ENCODE measurements around the gene MGAT2.

MGAT2 gene

DNA sequence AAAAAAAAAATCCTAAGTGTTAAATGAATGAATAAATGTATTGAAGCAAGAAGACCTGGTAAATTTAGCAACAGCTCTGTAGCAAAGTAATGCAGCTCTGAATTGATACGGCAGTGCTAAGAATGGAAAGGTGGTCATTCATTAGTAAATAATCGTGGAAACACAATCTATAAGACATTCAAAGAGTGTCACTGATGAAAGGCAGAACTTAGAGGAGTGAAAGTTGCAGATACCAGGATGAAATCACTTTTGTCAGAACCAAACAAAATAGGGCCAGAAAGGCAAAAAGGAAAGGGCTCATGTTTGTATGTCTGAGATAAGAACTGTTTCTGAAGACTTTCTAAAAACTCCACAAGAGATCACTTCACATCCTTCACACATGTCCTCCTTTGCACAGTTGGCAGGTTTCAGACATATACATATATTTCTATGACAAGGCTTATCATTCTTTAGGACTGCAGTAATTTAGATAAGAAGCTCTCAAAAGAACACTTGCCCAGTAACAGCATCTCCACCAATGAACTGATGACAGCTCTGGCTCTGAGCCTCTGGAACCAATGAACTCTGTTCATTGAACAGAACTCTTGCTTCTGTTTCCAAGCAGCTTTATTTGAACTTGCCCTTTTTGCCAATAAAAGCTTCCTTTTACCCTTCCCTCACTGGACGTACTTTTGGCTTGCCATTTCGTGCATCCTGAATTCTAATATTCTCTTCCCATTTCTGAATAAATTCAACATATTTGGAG, 26.1 kb upstream of the MGAT2 start:
- Histone ChIP-seq H3K4me3 (replicated peaks; ENCODE audit: insufficient read depth, low read length) (no peak overlapping the region), H3K27ac (replicated peaks) (no peak overlapping the region), H3K27me3 (ENCODE audit: insufficient read depth, poor library complexity, severe bottlenecking) (no peaks in the 10 kb centered on the region)
- TF ChIP-seq POLR2AphosphoS5 (IDR thresholded peaks at IDR 0.05; ENCODE audit: low read depth) (no peak), GABPA (IDR thresholded peaks at IDR 0.05; ENCODE audit: low read depth) (no peak), SPI1 (IDR thresholded peaks at IDR 0.05; ENCODE audit: borderline replicate concordance, low read depth) (no peak)
- TF ChIP-seq, protein P1, sequence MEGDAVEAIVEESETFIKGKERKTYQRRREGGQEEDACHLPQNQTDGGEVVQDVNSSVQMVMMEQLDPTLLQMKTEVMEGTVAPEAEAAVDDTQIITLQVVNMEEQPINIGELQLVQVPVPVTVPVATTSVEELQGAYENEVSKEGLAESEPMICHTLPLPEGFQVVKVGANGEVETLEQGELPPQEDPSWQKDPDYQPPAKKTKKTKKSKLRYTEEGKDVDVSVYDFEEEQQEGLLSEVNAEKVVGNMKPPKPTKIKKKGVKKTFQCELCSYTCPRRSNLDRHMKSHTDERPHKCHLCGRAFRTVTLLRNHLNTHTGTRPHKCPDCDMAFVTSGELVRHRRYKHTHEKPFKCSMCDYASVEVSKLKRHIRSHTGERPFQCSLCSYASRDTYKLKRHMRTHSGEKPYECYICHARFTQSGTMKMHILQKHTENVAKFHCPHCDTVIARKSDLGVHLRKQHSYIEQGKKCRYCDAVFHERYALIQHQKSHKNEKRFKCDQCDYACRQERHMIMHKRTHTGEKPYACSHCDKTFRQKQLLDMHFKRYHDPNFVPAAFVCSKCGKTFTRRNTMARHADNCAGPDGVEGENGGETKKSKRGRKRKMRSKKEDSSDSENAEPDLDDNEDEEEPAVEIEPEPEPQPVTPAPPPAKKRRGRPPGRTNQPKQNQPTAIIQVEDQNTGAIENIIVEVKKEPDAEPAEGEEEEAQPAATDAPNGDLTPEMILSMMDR (IDR thresholded peaks at IDR 0.05; ENCODE audit: insufficient read depth, low read length): no peak
- TF ChIP-seq, protein P2, sequence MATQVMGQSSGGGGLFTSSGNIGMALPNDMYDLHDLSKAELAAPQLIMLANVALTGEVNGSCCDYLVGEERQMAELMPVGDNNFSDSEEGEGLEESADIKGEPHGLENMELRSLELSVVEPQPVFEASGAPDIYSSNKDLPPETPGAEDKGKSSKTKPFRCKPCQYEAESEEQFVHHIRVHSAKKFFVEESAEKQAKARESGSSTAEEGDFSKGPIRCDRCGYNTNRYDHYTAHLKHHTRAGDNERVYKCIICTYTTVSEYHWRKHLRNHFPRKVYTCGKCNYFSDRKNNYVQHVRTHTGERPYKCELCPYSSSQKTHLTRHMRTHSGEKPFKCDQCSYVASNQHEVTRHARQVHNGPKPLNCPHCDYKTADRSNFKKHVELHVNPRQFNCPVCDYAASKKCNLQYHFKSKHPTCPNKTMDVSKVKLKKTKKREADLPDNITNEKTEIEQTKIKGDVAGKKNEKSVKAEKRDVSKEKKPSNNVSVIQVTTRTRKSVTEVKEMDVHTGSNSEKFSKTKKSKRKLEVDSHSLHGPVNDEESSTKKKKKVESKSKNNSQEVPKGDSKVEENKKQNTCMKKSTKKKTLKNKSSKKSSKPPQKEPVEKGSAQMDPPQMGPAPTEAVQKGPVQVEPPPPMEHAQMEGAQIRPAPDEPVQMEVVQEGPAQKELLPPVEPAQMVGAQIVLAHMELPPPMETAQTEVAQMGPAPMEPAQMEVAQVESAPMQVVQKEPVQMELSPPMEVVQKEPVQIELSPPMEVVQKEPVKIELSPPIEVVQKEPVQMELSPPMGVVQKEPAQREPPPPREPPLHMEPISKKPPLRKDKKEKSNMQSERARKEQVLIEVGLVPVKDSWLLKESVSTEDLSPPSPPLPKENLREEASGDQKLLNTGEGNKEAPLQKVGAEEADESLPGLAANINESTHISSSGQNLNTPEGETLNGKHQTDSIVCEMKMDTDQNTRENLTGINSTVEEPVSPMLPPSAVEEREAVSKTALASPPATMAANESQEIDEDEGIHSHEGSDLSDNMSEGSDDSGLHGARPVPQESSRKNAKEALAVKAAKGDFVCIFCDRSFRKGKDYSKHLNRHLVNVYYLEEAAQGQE (IDR thresholded peaks at IDR 0.05; ENCODE audit: insufficient replicate concordance, low read depth): no peak
- no peak for DNase-seq (ENCODE audit: low read depth in 1 of 2, low spot score in 1 of 2)

DNA sequence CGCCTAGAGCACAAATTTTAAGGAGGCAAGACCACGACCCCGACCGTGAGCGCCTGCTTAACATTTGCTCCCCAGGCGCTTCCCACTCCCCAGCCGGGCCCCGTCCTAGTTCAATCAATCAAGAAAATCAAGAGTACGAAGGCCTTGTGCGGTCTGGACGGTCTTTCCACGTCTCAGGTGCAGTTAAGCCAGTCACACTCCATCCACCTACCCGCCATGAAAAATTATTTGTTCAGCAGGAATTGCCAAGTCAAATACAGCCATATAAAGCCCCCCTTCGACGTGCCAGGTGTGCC, 22.5 kb upstream of the MGAT2 start:
- no peak for DNase-seq (ENCODE audit: low read depth in 1 of 2, low spot score in 1 of 2)
- Histone ChIP-seq H3K27me3 (ENCODE audit: insufficient read depth, poor library complexity, severe bottlenecking) (no peaks in the 10 kb centered on the region), H3K4me3 (replicated peaks; ENCODE audit: insufficient read depth, low read length) (peak overlapping the region; percentile 79), H3K27ac (replicated peaks) (peak overlapping the region; percentile 98)
- TF ChIP-seq, protein P2 (IDR thresholded peaks at IDR 0.05; ENCODE audit: insufficient replicate concordance, low read depth): no peak
- TF ChIP-seq SPI1 (IDR thresholded peaks at IDR 0.05; ENCODE audit: borderline replicate concordance, low read depth): no peak

DNA sequence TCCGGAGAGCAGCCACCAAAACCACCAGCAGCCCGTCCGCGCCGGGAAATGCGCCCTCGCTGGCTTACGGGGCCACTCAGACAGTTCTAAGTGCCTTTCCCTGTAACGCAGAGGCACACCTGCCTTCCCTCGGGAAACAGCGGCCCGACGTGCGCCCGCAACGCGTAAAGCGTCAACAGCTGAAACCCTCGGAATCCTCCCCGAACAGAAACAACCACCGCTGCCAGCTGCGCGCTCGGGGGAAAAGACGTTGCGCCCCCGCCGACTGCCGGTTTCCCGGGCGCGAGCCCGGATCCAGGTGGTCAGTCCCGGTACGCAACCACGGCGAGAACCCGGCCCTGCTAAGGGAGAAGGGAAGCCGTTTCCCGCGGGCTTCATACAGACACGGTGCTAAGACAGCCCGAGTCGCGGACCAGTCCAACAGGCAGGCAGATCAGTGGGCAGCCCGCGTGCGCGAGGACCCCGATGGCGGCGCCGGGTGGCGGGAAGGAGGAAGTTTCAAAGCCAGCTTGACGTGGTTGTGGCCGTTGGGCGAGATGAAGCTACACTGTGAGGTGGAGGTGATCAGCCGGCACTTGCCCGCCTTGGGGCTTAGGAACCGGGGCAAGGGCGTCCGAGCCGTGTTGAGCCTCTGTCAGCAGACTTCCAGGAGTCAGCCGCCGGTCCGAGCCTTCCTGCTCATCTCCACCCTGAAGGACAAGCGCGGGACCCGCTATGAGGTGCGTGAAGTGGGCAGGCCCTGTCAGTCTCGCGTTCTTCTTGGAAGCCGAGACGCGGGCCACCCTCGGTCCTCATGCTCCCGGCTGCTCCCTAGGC, 21.9 kb upstream of the MGAT2 start, which contains the start of gene LRR1:
TSS of gene LRR1 (plus strand) at position 456 of the 816 bp plus-strand sequence. CDS start at position 537, 81 bp downstream.
- Histone ChIP-seq H3K4me3 (replicated peaks; ENCODE audit: insufficient read depth, low read length) (peak within 1 kb of the TSS; percentile 79), H3K27me3 (ENCODE audit: insufficient read depth, poor library complexity, severe bottlenecking) (no peaks in the 10 kb centered on the region), H3K27ac (replicated peaks) (peak within 1 kb of the TSS; percentile 98)
- peak; percentile 63 to 92 for DNase-seq (ENCODE audit: low read depth in 1 of 2, low spot score in 1 of 2)
- TF ChIP-seq, protein P1 (IDR thresholded peaks at IDR 0.05; ENCODE audit: insufficient read depth, low read length): no peak
- TF ChIP-seq POLR2AphosphoS5 (IDR thresholded peaks at IDR 0.05; ENCODE audit: low read depth) (peak; percentile 95), GABPA (IDR thresholded peaks at IDR 0.05; ENCODE audit: low read depth) (no peak; the same call in 1 of the 2 replicates), SPI1 (IDR thresholded peaks at IDR 0.05; ENCODE audit: borderline replicate concordance, low read depth) (no peak)
- TF ChIP-seq, protein P2 (IDR thresholded peaks at IDR 0.05; ENCODE audit: insufficient replicate concordance, low read depth): peak; percentile 68
